Smooth muscle cell (in vitro differentiated cells): Measurements from ENCODE around the gene CRABP2. TPM values are rescaled to one million over a fixed set of nuclear protein-coding genes. Genes with fewer than 3 reads are reported as not detected.

Experiments
- DNase-seq: peaks from one replicate; lab custom pipeline; 2025; ENCODE audit not compliant: unreplicated experiment; lab: John Stamatoyannopoulos, UW
- H2AFZ ChIP-seq: fragments of 200-600 bp; sonication (generic); 2 replicates; pipeline ENCODE4 v1.6.0; 2016; ENCODE audit warnings: antibody characterized with exemption, low read depth, mild to moderate bottlenecking
- H3F3A ChIP-seq: fragments of 200-600 bp; sonication (generic); 2 replicates; pipeline ENCODE4 v1.6.0; 2017; ENCODE audit warnings: antibody characterized with exemption, low read depth
- H3K27ac ChIP-seq: fragments of 200-600 bp; sonication (generic); 2 replicates; pipeline ENCODE4 v1.5.1; 2016; ENCODE audit warnings: low read depth, mild to moderate bottlenecking
- H3K27me3 ChIP-seq: fragments of 200-600 bp; sonication (generic); 2 replicates; pipeline ENCODE4 v1.6.1; 2016; ENCODE audit warnings: low read depth, mild to moderate bottlenecking
- H3K36me3 ChIP-seq: fragments of 200-600 bp; sonication (generic); 2 replicates; pipeline ENCODE4 v1.5.1; 2016; ENCODE audit warnings: low read depth
- H3K4me1 ChIP-seq: fragments of 200-600 bp; sonication (generic); 2 replicates; pipeline ENCODE4 v1.5.1; 2016; ENCODE audit warnings: low read depth
- H3K4me2 ChIP-seq: fragments of 200-600 bp; sonication (generic); 2 replicates; pipeline ENCODE4 v1.6.0; 2016; ENCODE audit warnings: mild to moderate bottlenecking
- H3K4me3 ChIP-seq: fragments of 200-600 bp; sonication (generic); 2 replicates; pipeline ENCODE4 v1.5.1; 2016; ENCODE audit warnings: mild to moderate bottlenecking
- H3K79me2 ChIP-seq: fragments of 200-600 bp; sonication (generic); 2 replicates; pipeline ENCODE4 v1.6.0; 2016; ENCODE audit warnings: low read depth, mild to moderate bottlenecking
- H3K9ac ChIP-seq: fragments of 200-600 bp; sonication (generic); 2 replicates; pipeline ENCODE4 v1.6.0; 2016; ENCODE audit warnings: low read depth
- H3K9me3 ChIP-seq: fragments of 200-600 bp; sonication (generic); replicated peaks from 2 replicates; pipeline ENCODE4 v1.5.1; 2016; ENCODE audit warnings: low read depth
- H4K20me1 ChIP-seq: fragments of 200-600 bp; sonication (generic); 2 replicates; pipeline ENCODE4 v1.6.0; 2016; ENCODE audit warnings: low read depth
- WGBS: methylation state at CpG from one replicate; pipeline ENCODE4 v1.1.7; 2016; ENCODE audit warnings: low lambda C conversion rate; 5-methylcytosine and 5-hydroxymethylcytosine counted together
- polyA plus RNA-seq: library from polyadenylated mRNA; unstranded; fragments of >200 nt; fragmentation: Nextera tagmentation; extraction: Ambion mirVana; gene quantifications from 2 replicates; pipeline ENCODE4 v1.2.1, GENCODE V29; 2016
- total RNA-seq: library from RNA; depleted of rRNA; stranded (reverse); fragments of >200 nt; gene quantifications from 2 replicates; pipeline ENCODE4 v1.2.3, GENCODE V29; 2014
- TF ChIP-seq, protein P1 (sequence below): fragments of 200-600 bp; sonication (generic); IDR thresholded peaks from 2 replicates; pipeline ENCODE4 v1.5.1; 2017; ENCODE audit warnings: borderline replicate concordance, mild to moderate bottlenecking, antibody characterized with exemption; ENCODE audit not compliant: insufficient read depth, poor library complexity, severe bottlenecking

The CRABP2 gene
- total and polyA plus RNA-seq, 2 experiments from 2014 or later = 86.6 to 145 TPM

GRCh38 chr1:156703741-156704140 is 1.6 kb downstream of the CRABP2 start:
- Histone ChIP-seq H3K4me1 (peaks cover 38% of the 10 kb centered on the region), H3K27me3 (no peaks in the 10 kb centered on the region), H4K20me1 (peaks cover 43% of the 10 kb centered on the region), H3K4me3 (peak overlapping the region; percentile 54), H3K9ac (no peak overlapping the region), H2AFZ (no peak overlapping the region), H3K4me2 (peak overlapping the region; percentile 91), H3K27ac (no peak overlapping the region), H3K9me3 (no peaks in the 10 kb centered on the region), H3K79me2 (peaks cover 12% of the 10 kb centered on the region), H3F3A (no peaks in the 10 kb centered on the region), H3K36me3 (no peaks in the 10 kb centered on the region)
- 9% methylated on average over 4 of the region's 4 CpGs for WGBS
- TF ChIP-seq, protein P1, sequence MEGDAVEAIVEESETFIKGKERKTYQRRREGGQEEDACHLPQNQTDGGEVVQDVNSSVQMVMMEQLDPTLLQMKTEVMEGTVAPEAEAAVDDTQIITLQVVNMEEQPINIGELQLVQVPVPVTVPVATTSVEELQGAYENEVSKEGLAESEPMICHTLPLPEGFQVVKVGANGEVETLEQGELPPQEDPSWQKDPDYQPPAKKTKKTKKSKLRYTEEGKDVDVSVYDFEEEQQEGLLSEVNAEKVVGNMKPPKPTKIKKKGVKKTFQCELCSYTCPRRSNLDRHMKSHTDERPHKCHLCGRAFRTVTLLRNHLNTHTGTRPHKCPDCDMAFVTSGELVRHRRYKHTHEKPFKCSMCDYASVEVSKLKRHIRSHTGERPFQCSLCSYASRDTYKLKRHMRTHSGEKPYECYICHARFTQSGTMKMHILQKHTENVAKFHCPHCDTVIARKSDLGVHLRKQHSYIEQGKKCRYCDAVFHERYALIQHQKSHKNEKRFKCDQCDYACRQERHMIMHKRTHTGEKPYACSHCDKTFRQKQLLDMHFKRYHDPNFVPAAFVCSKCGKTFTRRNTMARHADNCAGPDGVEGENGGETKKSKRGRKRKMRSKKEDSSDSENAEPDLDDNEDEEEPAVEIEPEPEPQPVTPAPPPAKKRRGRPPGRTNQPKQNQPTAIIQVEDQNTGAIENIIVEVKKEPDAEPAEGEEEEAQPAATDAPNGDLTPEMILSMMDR = no peak
- DNase-seq = no peak

GRCh38 chr1:156703336-156703735 is 2.0 kb downstream of the CRABP2 start:
- H4K20me1 ChIP-seq = peaks cover 43% of the 10 kb centered on the region
- H3K36me3 ChIP-seq = no peaks in the 10 kb centered on the region
- no peak for DNase-seq
- H3K4me2 ChIP-seq = peak overlapping the region; percentile 91
- TF ChIP-seq, protein P1 = no peak
- no peaks in the 10 kb centered on the region for H3K27me3 ChIP-seq
- no peak overlapping the region for H3K9ac ChIP-seq
- peaks cover 12% of the 10 kb centered on the region for H3K79me2 ChIP-seq
- no peaks in the 10 kb centered on the region for H3K9me3 ChIP-seq
- no peak overlapping the region for H2AFZ ChIP-seq
- no peaks in the 10 kb centered on the region for H3F3A ChIP-seq
- H3K4me3 ChIP-seq = peak overlapping the region; percentile 54
- peaks cover 34% of the 10 kb centered on the region for H3K4me1 ChIP-seq
- 94% methylated on average over 4 of the region's 4 CpGs for WGBS
- H3K27ac ChIP-seq = no peak overlapping the region

DNA sequence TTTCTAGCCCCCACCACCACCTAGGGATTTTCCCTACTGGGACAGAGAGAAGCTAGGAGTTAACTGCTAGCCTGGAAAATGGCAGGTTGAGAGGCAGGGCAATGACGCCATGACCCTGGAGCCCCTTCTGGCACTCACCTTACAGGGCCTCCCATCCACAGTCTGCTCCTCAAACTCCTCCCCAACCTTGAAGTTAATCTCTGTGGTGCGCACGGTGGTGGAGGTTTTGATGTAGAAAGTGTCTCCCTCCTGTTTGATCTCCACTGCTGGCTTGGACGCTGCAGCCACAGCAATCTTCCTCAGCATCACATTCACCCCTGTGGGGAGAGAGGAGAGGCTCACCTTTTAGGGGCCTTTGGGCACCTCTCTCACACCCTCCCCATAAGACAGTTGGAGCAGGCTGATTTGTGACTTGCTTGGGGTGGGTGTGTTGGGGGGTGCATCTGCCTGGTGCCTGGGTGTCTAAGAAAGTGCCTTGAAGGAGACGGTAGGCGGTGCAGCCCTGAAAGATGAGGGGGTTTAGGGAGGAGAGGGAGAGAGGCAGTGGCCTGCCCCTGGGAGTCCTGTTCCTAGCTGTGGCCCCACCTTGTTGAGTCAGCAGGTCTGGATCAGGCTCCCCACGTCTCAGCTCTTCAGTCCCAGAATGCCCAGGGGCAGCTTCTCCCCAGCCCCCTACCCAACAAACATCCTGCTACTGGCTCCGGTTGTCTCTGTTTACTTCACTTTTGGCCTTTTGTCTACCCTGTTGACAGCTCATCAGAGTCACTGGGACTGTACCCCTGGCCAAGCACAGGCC is 4.4 kb downstream of the CRABP2 start:
- H3K4me2 ChIP-seq = no peak overlapping the region
- H3K4me1 ChIP-seq = peaks cover 20% of the 10 kb centered on the region
- H3F3A ChIP-seq = peaks cover 6% of the 10 kb centered on the region
- DNase-seq = no peak
- peaks cover 43% of the 10 kb centered on the region for H4K20me1 ChIP-seq
- WGBS = 89% methylated on average over 8 of the region's 8 CpGs
- peaks cover 12% of the 10 kb centered on the region for H3K79me2 ChIP-seq
- H3K4me3 ChIP-seq = no peak overlapping the region
- H3K27me3 ChIP-seq = no peaks in the 10 kb centered on the region
- H3K36me3 ChIP-seq = no peaks in the 10 kb centered on the region
- no peak overlapping the region for H3K27ac ChIP-seq
- no peaks in the 10 kb centered on the region for H3K9me3 ChIP-seq
- no peak overlapping the region for H3K9ac ChIP-seq
- H2AFZ ChIP-seq = no peak overlapping the region
- TF ChIP-seq, protein P1 = no peak

DNA sequence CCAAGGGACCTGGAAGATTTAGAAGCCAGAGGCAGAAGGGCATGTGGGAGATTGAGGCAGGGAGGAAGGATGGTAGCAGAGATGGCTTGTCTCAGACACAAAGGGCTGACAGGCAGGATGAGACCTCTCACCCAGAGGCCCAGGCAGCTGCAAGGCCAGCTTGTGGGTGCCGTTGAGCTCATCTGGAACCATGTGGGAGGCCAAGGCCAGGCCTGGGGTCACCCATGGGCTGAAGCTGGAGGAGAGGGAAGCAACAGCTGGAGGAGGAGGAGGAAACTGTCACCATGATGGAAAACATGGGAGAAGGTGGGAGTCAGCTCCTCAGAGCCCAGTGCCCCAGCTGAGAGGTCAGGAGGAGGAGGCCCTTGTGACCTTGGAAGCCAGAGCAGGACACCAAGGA is 6.4 kb downstream of the CRABP2 start:
- Histone ChIP-seq H3K4me2 (no peak overlapping the region), H3K9me3 (no peaks in the 10 kb centered on the region), H3K9ac (no peak overlapping the region), H3F3A (peaks cover 11% of the 10 kb centered on the region), H3K4me3 (no peak overlapping the region), H3K27ac (no peak overlapping the region), H3K79me2 (peaks cover 12% of the 10 kb centered on the region), H2AFZ (no peak overlapping the region), H3K36me3 (no peaks in the 10 kb centered on the region), H4K20me1 (peaks cover 36% of the 10 kb centered on the region), H3K4me1 (peaks cover 18% of the 10 kb centered on the region), H3K27me3 (no peaks in the 10 kb centered on the region)
- 100% methylated on average over 1 of the region's 1 CpG for whole genome bisulfite sequencing
- TF ChIP-seq, protein P1 = no peak
- DNase-seq = no peak
